GM21825 (cell line): ENCODE measurements around the gene MAP3K19.
"Not testable (repeated sequence)": the region's sequence is repeated elsewhere in the genome, so short reads cannot be mapped to it uniquely, and the experiment has no call there.

ENCODE experiments used
- ATAC-seq: cut with Tn5 transposase; IDR thresholded peaks from one replicate; pipeline ENCODE4 v1.9.1; 2021; ENCODE audit warnings: mild to moderate bottlenecking, moderate library complexity; ENCODE audit not compliant: unreplicated experiment

The MAP3K19 gene

DNA sequence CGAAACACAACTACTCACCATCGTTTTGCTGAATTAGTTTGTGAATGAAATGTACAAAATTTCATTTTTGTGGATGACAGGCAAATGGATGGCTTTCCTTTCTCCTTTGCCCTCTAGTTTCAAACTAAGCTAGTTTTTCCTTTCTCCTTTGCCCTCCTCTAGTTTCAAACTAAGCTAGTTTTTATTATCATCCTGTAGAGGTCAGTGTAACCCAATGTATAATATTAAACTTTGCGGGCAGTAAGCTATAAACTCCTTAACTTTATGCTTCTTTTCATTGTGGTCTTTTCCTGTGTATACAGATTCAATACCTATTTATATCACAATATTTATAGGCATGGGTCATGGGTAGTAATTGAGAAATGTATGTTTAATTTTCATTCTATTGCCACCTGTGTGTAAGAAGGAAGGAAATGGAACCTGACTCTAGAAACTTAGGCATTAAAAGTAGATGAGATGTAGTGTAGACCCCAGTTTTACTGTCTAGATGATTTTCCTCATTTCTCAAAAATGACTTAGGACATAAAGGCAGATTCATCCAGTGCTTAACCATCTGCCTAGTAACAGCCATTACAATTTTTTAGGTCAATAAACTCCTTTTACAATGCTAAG lies 58.1 kb downstream of the MAP3K19 start:
- no peak for ATAC-seq

DNA sequence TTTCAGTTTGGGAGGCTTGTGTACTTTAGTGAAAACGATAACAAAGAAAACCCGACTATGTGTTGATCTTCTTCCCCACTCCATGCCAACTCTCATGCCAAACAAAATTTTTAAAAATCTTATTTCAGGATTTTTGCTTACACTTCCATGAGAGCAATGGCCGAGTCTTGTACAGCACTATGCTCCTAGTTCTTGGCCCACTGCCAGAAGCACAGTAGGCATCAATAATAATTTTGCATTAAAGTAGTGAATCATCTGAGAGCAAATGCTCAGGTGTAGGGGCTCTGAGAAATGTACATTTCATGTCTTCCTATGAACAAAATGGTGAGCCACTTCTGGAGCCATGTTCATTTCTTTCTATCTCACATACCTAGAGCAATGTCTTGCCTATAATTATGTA lies 62.2 kb downstream of the MAP3K19 start:
- ATAC-seq = no peak

DNA sequence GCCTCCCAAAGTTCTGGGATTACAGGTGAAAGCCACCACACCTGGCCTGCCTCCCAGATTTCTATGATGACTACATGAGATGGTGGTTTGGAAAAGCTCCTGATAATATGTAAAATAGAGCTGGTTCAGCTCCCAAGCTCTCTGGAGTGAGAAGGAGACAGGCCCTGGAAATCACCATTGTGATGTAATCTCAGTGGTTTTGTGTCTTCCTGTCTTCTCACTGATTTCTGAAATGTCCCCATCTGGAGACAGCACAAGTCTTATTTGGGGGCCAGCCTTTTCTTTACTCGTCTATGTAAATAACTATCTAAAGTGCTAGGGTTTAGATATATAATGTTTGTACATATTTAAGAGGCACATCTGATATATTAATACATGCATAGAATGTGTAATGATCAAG lies 64.6 kb downstream of the MAP3K19 start:
- ATAC-seq = no peak

DNA sequence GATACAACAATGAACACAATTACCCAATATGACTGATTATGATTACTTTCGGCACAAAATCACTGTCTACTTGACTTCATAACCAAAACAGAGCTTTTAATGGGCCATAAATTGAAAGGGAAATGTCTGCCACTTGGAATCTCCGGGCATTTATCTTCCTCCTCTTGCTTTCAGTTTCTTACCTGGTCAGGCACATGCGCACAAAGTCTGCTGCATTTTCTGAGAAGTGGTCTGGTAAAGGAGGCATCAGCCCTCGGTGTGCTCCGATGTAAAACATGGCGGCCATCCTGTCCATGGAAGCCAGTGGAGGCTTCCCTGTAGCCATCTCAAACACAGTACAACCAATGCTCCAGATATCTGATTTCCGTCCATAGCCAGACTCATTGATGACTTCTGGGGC lies 66.6 kb downstream of the MAP3K19 start:
- no peak for ATAC-seq

DNA sequence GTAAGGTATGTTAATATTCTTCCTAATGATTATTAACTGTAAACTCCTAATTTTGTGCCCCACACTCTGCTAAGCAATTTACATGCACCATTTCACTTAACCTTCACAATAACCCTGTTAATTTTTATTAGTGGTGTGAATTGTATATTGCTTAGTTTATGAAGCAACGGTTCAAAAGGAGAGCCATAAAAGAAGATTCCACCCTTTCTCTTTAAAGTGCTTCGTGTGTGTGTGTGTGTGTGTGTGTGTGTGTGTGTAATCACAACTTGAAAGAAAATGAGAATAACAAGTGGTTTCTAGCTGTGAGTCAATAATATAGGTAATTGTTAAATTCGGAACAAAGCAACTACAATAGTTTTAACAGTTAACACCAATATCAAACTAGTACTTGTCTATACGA lies 68.0 kb downstream of the MAP3K19 start:
- ATAC-seq = no peak

DNA sequence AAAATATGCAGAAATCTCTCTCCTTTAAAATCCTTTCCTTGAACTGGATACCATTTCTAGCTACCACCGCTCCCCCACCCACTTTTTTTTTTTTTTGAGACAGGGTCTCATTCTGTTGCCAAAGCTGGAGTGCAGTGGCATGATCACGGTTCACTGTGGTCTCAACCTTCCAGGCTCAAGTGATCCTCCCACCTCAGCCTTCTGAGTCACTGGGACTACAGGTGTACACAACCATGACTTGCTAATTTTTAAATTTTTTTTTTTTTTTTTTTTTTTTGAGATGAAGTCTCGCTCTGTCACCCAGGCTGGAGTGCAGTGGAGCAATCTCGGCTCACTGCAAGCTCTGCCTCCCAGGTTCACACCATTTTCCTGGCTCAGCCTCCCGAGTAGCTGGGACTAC lies 70.1 kb downstream of the MAP3K19 start:
- ATAC-seq = not testable (repeated sequence)

DNA sequence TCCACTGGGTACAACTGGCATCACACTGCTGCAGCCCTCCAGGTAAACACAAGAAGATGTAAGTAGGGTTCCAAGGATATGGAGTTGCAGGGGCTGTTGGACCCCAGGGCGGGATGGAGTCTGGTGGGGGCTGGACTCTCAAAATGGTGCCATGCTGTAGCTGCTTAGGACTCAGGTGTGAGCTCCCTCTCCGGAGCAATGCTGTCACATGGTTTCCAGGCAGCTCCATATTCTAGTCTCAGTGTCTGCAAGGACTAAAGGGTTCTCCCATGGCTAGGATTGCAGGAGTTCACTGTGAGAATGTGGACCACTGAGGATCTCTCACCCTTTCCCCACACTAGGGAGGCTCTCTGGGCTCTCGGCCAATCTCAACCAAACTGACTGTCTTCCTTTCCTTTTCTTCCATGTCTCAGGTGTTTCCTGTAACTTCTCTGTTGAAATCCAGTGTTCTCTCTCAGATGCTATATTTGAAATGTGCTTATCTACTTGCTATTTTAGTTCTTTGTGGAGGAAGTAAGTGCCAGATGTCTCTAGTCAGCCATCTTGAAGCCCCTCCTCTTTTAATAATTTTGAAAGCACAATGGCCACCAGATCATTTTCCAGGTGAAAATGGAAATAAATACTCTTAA lies 71.1 kb downstream of the MAP3K19 start:
- no peak for ATAC-seq

DNA sequence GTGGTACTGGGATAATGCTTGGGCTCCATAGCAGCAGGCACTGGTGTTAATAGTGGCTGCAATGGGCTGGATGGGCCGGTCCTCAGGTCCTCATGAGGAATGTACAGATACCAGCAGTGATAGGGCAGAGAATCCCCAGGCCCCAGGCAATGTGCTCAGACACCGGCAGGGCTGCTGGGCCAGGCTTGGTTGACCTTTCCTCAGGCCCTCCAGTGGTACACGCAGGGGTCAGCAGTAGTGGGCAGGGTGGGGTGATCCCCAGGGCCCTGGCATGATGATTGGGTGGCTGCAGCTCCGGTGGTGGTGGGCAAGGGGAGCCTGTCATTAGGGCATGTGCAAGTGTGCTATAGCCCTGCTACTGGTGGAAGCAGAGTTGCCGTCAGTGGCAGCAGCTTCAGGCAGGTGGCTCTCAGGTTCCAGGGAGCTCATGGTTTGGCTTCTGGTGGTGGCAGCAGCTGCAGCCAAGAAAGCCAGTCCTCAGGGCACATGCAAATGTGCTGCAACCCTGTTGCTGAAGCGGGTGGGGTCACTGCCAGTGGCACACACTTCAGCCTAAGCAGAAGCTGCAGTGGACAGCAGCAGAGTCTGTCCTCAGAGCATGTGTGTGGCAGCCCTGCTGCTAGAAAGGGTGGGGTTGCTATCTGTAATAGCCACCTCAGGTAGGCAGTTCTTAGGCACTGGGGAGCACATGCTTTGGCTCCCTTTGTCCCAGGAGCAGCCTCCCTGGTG lies 71.8 kb downstream of the MAP3K19 start:
- no peak for ATAC-seq

DNA sequence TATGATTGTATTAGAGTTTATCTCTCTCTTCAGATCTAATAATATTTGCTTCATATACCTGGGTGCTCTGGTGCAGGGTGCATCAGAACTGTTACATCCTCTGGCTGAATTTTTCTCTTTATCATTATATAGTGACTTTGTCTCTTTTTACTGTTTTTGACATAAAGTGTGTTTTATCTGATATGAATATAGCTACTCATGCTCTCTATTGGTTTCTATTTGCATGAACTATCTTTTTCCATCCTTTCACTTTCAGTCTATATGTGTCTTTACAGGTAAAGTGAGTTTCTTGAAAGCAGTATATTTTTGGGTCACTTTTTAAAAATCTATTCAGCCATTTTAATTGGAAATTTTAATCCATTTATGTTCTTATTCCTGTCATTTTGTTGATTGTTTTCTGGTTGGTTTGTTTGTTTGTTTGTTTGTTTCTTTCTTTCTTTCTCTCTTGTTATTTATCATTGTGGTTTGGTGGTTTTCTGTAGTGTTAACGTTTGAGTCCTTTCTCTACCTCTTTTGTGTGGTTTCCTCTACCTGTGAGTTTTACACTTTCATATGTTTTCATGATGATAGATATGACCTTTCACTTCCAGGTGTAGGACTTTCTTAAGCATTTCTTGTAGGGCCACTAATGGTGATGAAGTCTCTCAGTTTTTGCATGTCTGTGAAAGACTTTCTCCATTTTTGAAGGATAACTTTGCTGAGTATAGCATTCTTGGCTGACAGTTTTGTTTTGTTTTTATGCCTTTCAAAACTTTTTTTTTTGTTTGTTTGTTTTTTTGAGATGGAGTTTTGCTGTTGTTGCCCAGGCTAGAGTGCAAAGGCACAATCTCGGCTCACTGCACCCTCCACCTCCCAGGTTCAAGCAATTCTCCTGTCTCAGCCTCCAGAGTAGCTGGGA lies 73.8 kb downstream of the MAP3K19 start:
- peak; percentile 60 for ATAC-seq

DNA sequence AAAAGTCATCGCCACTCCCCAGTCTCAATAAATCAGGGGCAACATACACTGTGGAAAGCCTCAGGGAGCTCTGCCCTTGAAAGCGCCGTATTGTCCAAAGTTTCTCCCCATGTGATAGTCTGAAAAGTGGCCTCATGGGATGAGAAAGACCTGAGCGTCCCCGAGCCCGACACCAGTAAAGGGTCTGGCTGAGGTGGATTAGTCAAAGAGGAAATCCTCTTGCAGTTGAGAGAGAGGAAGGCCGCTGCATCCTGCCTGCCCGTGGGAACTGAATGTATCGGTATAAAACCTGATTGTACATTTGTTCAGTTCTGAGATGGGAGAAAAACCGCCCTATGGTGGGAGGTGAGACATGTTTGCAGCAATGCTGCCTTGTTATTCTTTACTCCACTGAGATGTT lies 80.1 kb downstream of the MAP3K19 start:
- ATAC-seq = not testable (repeated sequence)

DNA sequence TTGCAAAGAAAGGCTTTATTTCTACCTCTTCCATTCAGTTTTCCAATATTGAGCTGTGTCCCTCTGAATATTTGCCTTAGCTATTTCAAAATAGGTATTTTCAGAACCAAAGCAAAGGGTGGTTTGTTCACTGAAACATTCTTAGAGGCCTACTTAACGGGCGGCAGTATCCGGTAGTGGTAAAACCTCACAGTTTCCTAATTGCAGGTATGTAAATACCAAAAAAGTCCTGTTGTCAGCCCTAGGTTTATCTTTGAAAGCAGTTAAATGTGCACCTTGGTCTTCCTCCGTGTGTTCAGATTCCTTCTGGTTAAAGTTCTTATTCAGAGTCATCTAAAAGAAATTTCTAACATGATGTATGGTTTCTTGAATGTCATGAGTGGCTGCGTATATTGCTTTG lies 89.8 kb downstream of the MAP3K19 start:
- ATAC-seq = no peak

DNA sequence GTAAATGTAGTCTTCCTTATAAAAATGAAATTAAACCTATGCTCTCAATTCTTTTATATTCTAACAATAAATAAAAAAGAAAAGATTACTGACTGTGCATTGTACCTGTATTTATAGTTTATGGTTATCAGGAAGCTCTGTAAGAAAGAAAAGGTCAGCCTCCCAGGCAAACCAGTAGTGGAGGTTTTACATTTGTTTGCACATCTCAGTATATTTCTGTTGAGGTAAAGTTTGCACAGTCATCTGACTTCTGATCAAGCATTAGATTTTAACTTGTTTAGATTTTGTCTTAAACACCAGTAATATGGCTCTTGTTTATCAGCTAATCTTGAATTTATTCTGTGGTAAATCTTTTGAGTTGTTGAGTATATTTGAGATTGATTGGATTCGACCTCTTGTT lies 91.5 kb downstream of the MAP3K19 start:
- ATAC-seq = no peak

DNA sequence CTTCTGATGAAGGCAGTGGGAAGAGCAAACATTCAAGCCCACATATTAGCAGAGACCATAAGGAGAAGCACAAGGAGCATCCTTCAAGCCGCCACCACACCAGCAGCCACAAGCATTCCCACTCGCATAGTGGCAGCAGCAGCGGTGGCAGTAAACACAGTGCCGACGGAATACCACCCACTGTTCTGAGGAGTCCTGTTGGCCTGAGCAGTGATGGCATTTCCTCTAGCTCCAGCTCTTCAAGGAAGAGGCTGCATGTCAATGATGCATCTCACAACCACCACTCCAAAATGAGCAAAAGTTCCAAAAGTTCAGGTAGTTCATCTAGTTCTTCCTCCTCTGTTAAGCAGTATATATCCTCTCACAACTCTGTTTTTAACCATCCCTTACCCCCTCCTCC lies 93.2 kb downstream of the MAP3K19 start:
- ATAC-seq = no peak

DNA sequence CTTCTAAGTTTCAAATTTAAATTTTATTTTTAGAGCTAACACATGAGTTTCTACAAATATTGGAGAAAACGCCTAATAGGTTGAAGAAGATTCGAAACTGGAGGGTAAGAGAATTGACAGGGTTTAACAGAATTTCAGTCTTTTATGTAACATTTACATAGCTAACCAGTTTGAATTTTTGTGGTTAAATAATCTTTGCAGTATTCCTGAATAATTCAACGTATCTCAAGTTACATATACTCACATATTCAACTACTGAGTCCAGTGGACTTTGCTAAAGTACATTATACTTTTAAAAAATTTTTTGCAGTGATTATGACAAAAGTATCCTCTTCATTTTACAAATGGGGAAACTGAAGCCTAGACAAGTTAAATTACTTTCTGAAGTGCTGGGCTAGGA lies 94.6 kb downstream of the MAP3K19 start:
- ATAC-seq = no peak

DNA sequence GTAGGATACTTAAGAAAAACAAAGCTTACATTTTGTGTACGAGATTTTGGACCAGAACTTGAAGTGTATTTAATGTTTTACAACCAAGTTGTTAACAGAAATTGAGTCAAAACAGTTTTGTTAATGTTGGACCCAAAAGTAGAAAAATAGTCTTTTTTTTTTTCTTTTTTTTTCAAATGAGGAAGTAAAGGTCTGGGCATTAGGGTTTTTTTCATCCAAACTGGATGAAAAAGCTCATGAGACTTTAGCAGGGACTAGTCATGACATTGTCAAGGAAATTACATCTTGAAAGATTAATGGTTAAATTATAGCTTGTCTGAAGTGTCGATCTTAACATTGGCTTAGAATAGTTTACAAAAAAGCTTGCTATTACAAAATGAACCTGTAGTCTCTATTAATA lies 96.4 kb downstream of the MAP3K19 start:
- ATAC-seq = no peak

DNA sequence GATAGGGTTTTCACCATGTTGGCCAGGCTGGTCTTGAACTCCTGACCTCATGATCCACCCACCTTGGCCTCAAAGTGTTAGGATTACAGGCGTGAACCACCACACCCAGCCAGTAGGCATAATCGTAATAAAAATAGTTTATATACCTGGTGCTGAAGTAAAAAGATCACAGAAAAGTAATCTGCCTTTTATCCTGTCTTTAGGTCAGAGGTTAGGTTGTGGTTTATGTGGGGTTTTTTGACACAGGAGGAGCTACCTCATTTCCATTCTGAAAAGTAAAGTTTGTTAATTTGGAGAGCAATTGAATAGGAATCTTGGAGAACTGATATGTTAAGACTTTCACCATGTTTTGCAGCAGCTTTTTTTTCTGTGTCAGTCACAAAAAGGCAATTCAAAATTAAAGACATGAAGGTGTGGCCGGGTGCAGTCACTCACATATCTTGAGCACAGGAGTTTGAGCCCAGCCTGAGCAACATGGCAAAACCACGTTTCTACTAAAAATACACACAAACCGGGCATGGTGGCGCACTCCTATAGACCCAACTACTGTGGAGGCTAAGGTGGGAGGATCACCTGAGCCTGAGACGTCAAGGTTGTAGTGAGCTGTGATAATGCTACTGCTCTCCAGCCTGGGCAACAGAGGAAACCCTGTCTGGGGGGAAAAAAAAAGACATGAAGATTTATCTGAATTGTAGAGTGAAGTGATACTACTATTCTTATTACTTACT lies 97.1 kb downstream of the MAP3K19 start:
- no peak for ATAC-seq

DNA sequence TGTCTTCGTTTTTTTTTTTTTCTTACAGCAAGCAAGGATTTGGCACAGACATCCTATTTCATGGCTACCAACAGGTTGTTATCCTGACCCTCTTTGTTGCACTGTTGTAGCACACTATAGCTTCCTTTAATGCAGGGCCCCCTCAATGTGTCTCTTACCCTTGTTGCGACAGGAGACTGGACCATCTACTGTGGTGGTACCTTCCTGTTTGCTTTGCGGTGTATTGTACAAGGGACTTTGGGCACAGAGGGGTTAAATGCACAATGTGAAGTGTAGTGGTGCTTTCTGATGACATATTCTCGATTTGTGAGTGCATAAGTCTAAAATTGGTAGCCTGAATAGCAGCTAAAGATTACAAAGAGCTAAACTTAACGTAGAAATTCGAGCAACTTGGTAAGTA lies 101.2 kb downstream of the MAP3K19 start:
- ATAC-seq = no peak

DNA sequence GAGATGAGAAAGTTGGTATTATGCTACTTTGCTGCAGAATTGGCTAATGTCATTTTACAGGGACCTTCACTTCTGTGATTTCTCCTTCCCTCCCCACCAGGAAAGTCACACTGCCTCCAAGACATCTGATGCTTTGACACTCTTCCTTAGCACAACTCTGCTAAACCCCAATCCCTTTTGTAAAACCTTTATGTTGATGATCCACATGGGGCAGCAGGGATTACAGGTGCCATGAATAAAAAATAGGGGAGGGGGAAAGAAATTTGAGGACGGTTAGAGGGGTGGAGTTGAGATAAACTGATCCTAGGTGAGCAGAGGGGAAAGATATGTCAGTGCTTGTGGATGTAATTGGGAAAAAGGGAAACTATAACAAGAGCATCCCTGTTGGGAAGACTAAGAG lies 102.3 kb downstream of the MAP3K19 start:
- no peak for ATAC-seq

DNA sequence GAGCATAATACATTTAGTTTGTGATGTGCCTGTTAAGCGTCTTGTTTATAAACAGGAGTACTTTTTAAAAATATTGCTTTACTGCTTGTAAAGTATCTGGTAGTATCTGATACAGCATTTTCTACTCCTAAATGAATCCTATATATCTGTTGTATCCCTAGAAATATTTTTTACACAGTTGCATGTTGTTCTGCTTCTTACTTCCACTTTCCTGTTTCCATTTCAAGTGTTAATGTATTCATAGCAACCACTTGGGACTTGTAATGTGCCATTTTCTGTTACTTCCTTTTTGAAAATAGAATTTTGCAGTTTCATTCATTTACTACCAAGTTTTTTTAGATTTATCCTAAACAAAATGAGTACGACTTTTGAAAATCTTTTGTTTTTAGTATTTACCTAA lies 103.7 kb downstream of the MAP3K19 start:
- ATAC-seq = peak; percentile 79

DNA sequence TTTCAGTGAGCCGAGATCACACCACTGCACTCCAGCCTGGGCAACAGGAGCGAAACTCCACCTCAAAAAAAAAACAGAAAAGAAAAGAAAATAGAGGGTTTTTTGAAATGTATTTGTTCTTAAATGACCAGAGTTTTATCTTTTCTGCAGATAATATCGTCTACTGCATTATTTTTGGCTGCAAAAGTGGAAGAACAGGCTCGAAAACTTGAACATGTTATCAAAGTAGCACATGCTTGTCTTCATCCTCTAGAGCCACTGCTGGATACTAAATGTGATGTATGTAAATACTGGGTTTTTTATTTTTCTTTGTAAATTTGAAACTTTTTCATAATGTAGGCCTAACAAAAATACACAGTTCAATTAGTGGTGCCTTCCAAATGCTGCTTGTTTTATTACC lies 110.6 kb downstream of the MAP3K19 start:
- no peak for ATAC-seq

DNA sequence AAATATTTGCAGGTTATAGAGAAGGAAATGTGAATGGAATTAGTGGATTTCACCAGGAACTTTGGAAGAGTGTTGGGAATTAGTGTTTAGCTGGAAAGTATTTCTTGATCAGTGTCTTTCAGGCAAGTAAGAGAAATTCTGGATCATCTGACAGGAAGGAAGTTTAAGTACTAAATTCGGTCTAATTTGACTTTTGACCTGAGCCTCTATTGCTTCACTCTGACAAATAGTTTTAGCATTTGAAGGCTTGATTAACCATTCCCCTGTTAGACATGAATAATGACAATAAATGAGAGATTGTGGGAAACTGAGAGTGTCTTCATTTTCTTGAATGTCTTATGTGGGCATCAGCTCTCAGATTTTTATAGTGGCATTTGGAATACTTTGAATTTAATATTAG lies 112.6 kb downstream of the MAP3K19 start:
- no peak for ATAC-seq
